ENCODE measurements around the gene DOCK4. TPM values are rescaled to one million over a fixed set of nuclear protein-coding genes. Genes with fewer than 3 reads are reported as not detected.

Gene DOCK4
- total RNA-seq, 1 donor from 2014 or later = 60.3 TPM

DNA sequence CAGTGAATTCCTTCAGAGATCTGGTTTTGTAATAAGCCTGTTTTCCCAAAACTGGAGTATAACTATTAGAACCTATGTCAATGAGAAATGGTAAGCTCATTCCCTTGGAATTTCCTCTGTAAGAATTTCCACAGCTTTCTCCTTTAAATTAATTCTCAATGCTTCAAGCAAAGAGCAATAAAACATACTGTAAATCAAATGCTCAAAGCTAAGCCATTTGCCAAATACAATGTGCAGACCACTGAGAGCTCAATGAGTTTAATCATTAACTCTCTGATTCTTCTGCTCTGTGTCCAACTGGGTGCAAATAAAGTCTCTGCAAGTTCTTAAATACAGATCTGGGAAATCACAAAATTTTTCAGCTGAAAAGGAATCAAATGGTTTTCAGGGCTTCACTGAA lies 416.3 kb downstream of the DOCK4 start:
- Mint-ChIP-seq H3K9me3 (ENCODE audit: unreplicated experiment) (peaks cover 9% of the 10 kb centered on the region), H3K4me1 (ENCODE audit: low read depth, unreplicated experiment) (peaks cover 4% of the 10 kb centered on the region), H3K36me3 (ENCODE audit: unreplicated experiment) (peaks cover 19% of the 10 kb centered on the region), H3K27ac (ENCODE audit: unreplicated experiment) (no peak overlapping the region), H3K27me3 (ENCODE audit: unreplicated experiment) (peaks cover 3% of the 10 kb centered on the region), H3K4me3 (ENCODE audit: unreplicated experiment) (no peak overlapping the region)
- DNase-seq = no peak
- TF ChIP-seq, protein P1, sequence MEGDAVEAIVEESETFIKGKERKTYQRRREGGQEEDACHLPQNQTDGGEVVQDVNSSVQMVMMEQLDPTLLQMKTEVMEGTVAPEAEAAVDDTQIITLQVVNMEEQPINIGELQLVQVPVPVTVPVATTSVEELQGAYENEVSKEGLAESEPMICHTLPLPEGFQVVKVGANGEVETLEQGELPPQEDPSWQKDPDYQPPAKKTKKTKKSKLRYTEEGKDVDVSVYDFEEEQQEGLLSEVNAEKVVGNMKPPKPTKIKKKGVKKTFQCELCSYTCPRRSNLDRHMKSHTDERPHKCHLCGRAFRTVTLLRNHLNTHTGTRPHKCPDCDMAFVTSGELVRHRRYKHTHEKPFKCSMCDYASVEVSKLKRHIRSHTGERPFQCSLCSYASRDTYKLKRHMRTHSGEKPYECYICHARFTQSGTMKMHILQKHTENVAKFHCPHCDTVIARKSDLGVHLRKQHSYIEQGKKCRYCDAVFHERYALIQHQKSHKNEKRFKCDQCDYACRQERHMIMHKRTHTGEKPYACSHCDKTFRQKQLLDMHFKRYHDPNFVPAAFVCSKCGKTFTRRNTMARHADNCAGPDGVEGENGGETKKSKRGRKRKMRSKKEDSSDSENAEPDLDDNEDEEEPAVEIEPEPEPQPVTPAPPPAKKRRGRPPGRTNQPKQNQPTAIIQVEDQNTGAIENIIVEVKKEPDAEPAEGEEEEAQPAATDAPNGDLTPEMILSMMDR (IDR thresholded peaks at IDR 0.05; ENCODE audit: partially characterized antibody, unreplicated experiment) = no peak

- no peak overlapping the region for H3K4me3 Mint-ChIP-seq (ENCODE audit: unreplicated experiment)
Measured at GRCh38 chr7:111789048-111789320, 417.2 kb downstream of the DOCK4 start.

GRCh38 chr7:111788286-111789047 lies 417.7 kb downstream of the DOCK4 start:
- no peak for DNase-seq
- TF ChIP-seq, protein P1 (IDR thresholded peaks at IDR 0.05; ENCODE audit: partially characterized antibody, unreplicated experiment) = no peak
- no peaks in the 10 kb centered on the region for H3K27me3 Mint-ChIP-seq (ENCODE audit: unreplicated experiment)
- H3K4me3 Mint-ChIP-seq (ENCODE audit: unreplicated experiment) = no peak overlapping the region
- H3K4me1 Mint-ChIP-seq (ENCODE audit: low read depth, unreplicated experiment) = peaks cover 4% of the 10 kb centered on the region
- H3K27ac Mint-ChIP-seq (ENCODE audit: unreplicated experiment) = peak overlapping the region; percentile 31
- peaks cover 4% of the 10 kb centered on the region for H3K36me3 Mint-ChIP-seq (ENCODE audit: unreplicated experiment)
- no peaks in the 10 kb centered on the region for H3K9me3 Mint-ChIP-seq (ENCODE audit: unreplicated experiment)

More at GRCh38 chr7:111789048-111789320, 417.2 kb downstream of the DOCK4 start:
- TF ChIP-seq, protein P1 (IDR thresholded peaks at IDR 0.05; ENCODE audit: partially characterized antibody, unreplicated experiment) = no peak
- DNase-seq = no peak
- Mint-ChIP-seq H3K9me3 (ENCODE audit: unreplicated experiment) (peaks cover 3% of the 10 kb centered on the region), H3K36me3 (ENCODE audit: unreplicated experiment) (peaks cover 10% of the 10 kb centered on the region), H3K27me3 (ENCODE audit: unreplicated experiment) (peaks cover 1% of the 10 kb centered on the region), H3K27ac (ENCODE audit: unreplicated experiment) (no peak overlapping the region), H3K4me1 (ENCODE audit: low read depth, unreplicated experiment) (peaks cover 4% of the 10 kb centered on the region)

GRCh38 chr7:111787741-111788140 lies 418.5 kb downstream of the DOCK4 start:
- TF ChIP-seq, protein P1 (IDR thresholded peaks at IDR 0.05; ENCODE audit: partially characterized antibody, unreplicated experiment) = no peak
- Mint-ChIP-seq H3K9me3 (ENCODE audit: unreplicated experiment) (no peaks in the 10 kb centered on the region), H3K4me3 (ENCODE audit: unreplicated experiment) (no peak overlapping the region), H3K4me1 (ENCODE audit: low read depth, unreplicated experiment) (peaks cover 4% of the 10 kb centered on the region), H3K27ac (ENCODE audit: unreplicated experiment) (no peak overlapping the region), H3K27me3 (ENCODE audit: unreplicated experiment) (no peaks in the 10 kb centered on the region), H3K36me3 (ENCODE audit: unreplicated experiment) (no peaks in the 10 kb centered on the region)
- DNase-seq = no peak

GRCh38 chr7:111787099-111787498 lies 419.1 kb downstream of the DOCK4 start:
- TF ChIP-seq, protein P1 (IDR thresholded peaks at IDR 0.05; ENCODE audit: partially characterized antibody, unreplicated experiment) = no peak
- no peak overlapping the region for H3K27ac Mint-ChIP-seq (ENCODE audit: unreplicated experiment)
- H3K36me3 Mint-ChIP-seq (ENCODE audit: unreplicated experiment) = no peaks in the 10 kb centered on the region
- H3K4me1 Mint-ChIP-seq (ENCODE audit: low read depth, unreplicated experiment) = peaks cover 4% of the 10 kb centered on the region
- no peak overlapping the region for H3K4me3 Mint-ChIP-seq (ENCODE audit: unreplicated experiment)
- no peaks in the 10 kb centered on the region for H3K9me3 Mint-ChIP-seq (ENCODE audit: unreplicated experiment)
- no peaks in the 10 kb centered on the region for H3K27me3 Mint-ChIP-seq (ENCODE audit: unreplicated experiment)
- DNase-seq = no peak
